HCT116 (cell line): ENCODE results near the gene PIBF1. TPM values are rescaled to one million over a fixed set of nuclear protein-coding genes. Genes with fewer than 3 reads are reported as not detected.

ENCODE experiments used
- ATAC-seq: fragments of 200-7000 bp; cut with Tn5 transposase; 2 replicates; pipeline ENCODE4 v1.9.1; 2020; ENCODE audit warnings: mild to moderate bottlenecking, moderate library complexity
- BruUV-seq: library from RNA; stranded (reverse); fragments of 400-500 nt; replicated peaks from 2 replicates; lab custom pipeline; 2021; lab: Mats Ljungman, UMichigan
- CTCF ChIA-PET: fragments of 300-600 bp; sonication (Branson Sonifier 250); formaldehyde crosslinking; loops from one replicate; lab custom pipeline; 2021; ENCODE audit warnings: antibody characterized with exemption; lab: Charles Lee
- POLR2A ChIA-PET: fragments of 300-600, 350-600 bp; sonication (Branson Sonifier 250); formaldehyde crosslinking; loops from one replicate; lab custom pipeline; 2021; ENCODE audit warnings: antibody characterized with exemption; lab: Charles Lee
- RAD21 ChIA-PET, 2 experiments: fragments of 300-600 bp; sonication (Branson Sonifier 250); formaldehyde crosslinking; loops; one replicate each; lab custom pipeline; 2023; ENCODE audit warnings: low total read pairs in 2 of 2; ENCODE audit not compliant: uncharacterized antibody in 2 of 2, unreplicated experiment in 2 of 2, low non-redundant PET in 1 of 2; lab: Charles Lee
- DNase-seq: peaks from one replicate; pipeline ENCODE4 v3.0.0-alpha.2; 2010; ENCODE audit warnings: low read depth, low spot score
- H2AFZ ChIP-seq: fragments of 200-600 bp; shearing (Covaris generic), sonication (generic); 2 replicates; pipeline ENCODE4 v1.6.1; 2017; ENCODE audit warnings: low read depth, mixed run types, mixed read lengths, antibody characterized with exemption, low read length; ENCODE audit not compliant: poor library complexity, severe bottlenecking
- H3K27ac ChIP-seq: 2 replicates; pipeline ENCODE4 v1.5.1; 2012; ENCODE audit warnings: low read depth, low read length
- H3K27me3 ChIP-seq: fragments of 200-600 bp; sonication (generic); 2 replicates; pipeline ENCODE4 v1.6.1; 2016; ENCODE audit warnings: mixed run types, low read length, mixed read lengths; ENCODE audit not compliant: insufficient read depth
- H3K36me3 ChIP-seq, 2 experiments: fragments of 200-500 bp in 1 of 2; fragments of 200-600 bp in 1 of 2; sonication (Bioruptor generic) in 1 of 2; sonication (generic) in 1 of 2; 2 replicates each; pipeline versions ENCODE4 v1.5.1 to v1.6.1; 2014 to 2016; ENCODE audit warnings: low read length in 2 of 2, inconsistent platforms in 1 of 2, mixed read lengths in 1 of 2, mixed run types in 1 of 2; ENCODE audit not compliant: insufficient read depth in 2 of 2, control insufficient read depth in 1 of 2
- H3K4me1 ChIP-seq, 2 experiments: fragments of 200-600 bp in 1 of 2; sonication (generic) in 1 of 2; 2 replicates each; pipeline versions ENCODE4 v1.5.1 to v1.6.1; 2012 to 2017; ENCODE audit warnings: low read length in 2 of 2, inconsistent platforms in 1 of 2, mild to moderate bottlenecking in 1 of 2, mixed read lengths in 1 of 2, mixed run types in 1 of 2, moderate library complexity in 1 of 2; ENCODE audit not compliant: insufficient read depth in 2 of 2, control insufficient read depth in 1 of 2
- H3K4me2 ChIP-seq: fragments of 200-600 bp; sonication (generic); 2 replicates; pipeline ENCODE4 v1.6.1; 2017; ENCODE audit warnings: mixed run types, low read length, mixed read lengths
- H3K4me3 ChIP-seq, 2 experiments: fragments of 200-600 bp in 1 of 2; sonication (generic) in 1 of 2; replicated peaks in 1 of 2; 2 replicates each; pipeline ENCODE4 v1.5.1; 2011 to 2016; ENCODE audit warnings: low read length in 2 of 2, control low read depth in 1 of 2, low read depth in 1 of 2, mild to moderate bottlenecking in 1 of 2, mixed read lengths in 1 of 2, mixed run types in 1 of 2
- H3K79me2 ChIP-seq: fragments of 200-600 bp; sonication (generic); 2 replicates; pipeline ENCODE4 v1.6.1; 2017; ENCODE audit warnings: mild to moderate bottlenecking, mixed run types, low read length, moderate library complexity, mixed read lengths; ENCODE audit not compliant: insufficient read depth
- H3K9ac ChIP-seq: fragments of 200-600 bp; sonication (generic); 2 replicates; pipeline ENCODE4 v1.6.1; 2016; ENCODE audit warnings: low read length, mixed read lengths
- H3K9me2 ChIP-seq: fragments of 200-600 bp; sonication (generic), shearing (Covaris generic); 2 replicates; pipeline ENCODE4 v1.6.1; 2017; ENCODE audit warnings: mixed run types, mild to moderate bottlenecking, moderate library complexity; ENCODE audit not compliant: insufficient read depth
- H3K9me3 ChIP-seq, 2 experiments: fragments of 200-500 bp in 1 of 2; fragments of 200-600 bp in 1 of 2; sonication (Bioruptor generic) in 1 of 2; sonication (generic) in 1 of 2; 2 replicates each; pipeline ENCODE4 v1.6.1; 2014 to 2017; ENCODE audit warnings: low read length in 2 of 2, mixed read lengths in 2 of 2, inconsistent platforms in 1 of 2, low read depth in 1 of 2, mild to moderate bottlenecking in 1 of 2, mixed run types in 1 of 2, moderate library complexity in 1 of 2; ENCODE audit not compliant: control insufficient read depth in 1 of 2, insufficient read depth in 1 of 2
- H4K20me1 ChIP-seq: fragments of 200-600 bp; sonication (generic), shearing (Covaris generic); 2 replicates; pipeline ENCODE4 v1.6.1; 2017; ENCODE audit warnings: mixed run types, mild to moderate bottlenecking, moderate library complexity; ENCODE audit not compliant: insufficient read depth
- CBX3 ChIP-seq: IDR thresholded peaks from 2 replicates; pipeline ENCODE4 v1.6.1; 2012; ENCODE audit warnings: low read depth
- ELF1 ChIP-seq: IDR thresholded peaks from 2 replicates; pipeline ENCODE4 v1.6.1; 2012; ENCODE audit warnings: low read depth, borderline replicate concordance
- FOSL1 ChIP-seq: IDR thresholded peaks from 2 replicates; pipeline ENCODE4 v1.6.1; 2012; ENCODE audit warnings: low read depth
- JUND ChIP-seq: IDR thresholded peaks from 2 replicates; pipeline ENCODE4 v1.6.1; 2012
- POLR2A ChIP-seq: IDR thresholded peaks from 2 replicates; pipeline ENCODE4 v1.7.0; 2011; ENCODE audit warnings: borderline replicate concordance; ENCODE audit not compliant: insufficient read depth, insufficient read length; ENCODE audit errors: extremely low read depth
- POLR2AphosphoS5 ChIP-seq: IDR thresholded peaks from 2 replicates; pipeline ENCODE4 v1.6.1; 2011; ENCODE audit warnings: mild to moderate bottlenecking, low read depth, low read length, moderate library complexity
- RAD21 ChIP-seq: IDR thresholded peaks from 2 replicates; pipeline ENCODE4 v1.6.1; 2012; ENCODE audit warnings: low read depth, mild to moderate bottlenecking
- SP1 ChIP-seq: IDR thresholded peaks from 2 replicates; pipeline ENCODE4 v1.6.1; 2012; ENCODE audit warnings: low read depth
- TCF7L2 ChIP-seq: IDR thresholded peaks from 2 replicates; pipeline ENCODE4 v1.7.0; 2011; ENCODE audit warnings: borderline replicate concordance, inconsistent platforms; ENCODE audit not compliant: insufficient read depth, insufficient read length; ENCODE audit errors: extremely low read depth
- YY1 ChIP-seq: IDR thresholded peaks from 2 replicates; pipeline ENCODE4 v1.6.1; 2011; ENCODE audit warnings: low read length, low read depth, moderate library complexity, mild to moderate bottlenecking; ENCODE audit not compliant: insufficient replicate concordance; ENCODE audit errors: extremely low read depth
- ZFX ChIP-seq: fragments of 450-650 bp; IDR thresholded peaks from 2 replicates; pipeline ENCODE4 v1.6.1; 2017
- ZNF274 ChIP-seq: fragments of 200-500 bp; sonication (Bioruptor generic); IDR thresholded peaks from 2 replicates; pipeline ENCODE4 v1.6.1; 2014; ENCODE audit warnings: mild to moderate bottlenecking, low read depth, low read length, inconsistent platforms
- intact Hi-C: fragments of 100-400 bp; cut with micrococcal nuclease; formaldehyde crosslinking; loops from 2 replicates; pipeline ENCODE4 v1.10.0; 2022
- total RNA-seq: library from RNA; stranded (reverse); gene quantifications from one replicate; pipeline ENCODE4 v1.2.1, GENCODE V29; 2021; ENCODE audit not compliant: unreplicated experiment
- TF ChIP-seq, protein P1 (sequence below): IDR thresholded peaks from 2 replicates; pipeline ENCODE4 v1.6.1; 2012
- TF ChIP-seq, protein P2 (sequence below): IDR thresholded peaks from 2 replicates; pipeline ENCODE4 v1.6.1; 2012
- TF ChIP-seq, protein P3 (sequence below), 3 experiments: fragments of 200-600 bp in 1 of 3; sonication (generic) in 1 of 3; IDR thresholded peaks in 2 of 3; conservative IDR thresholded peaks in 1 of 3; 2 replicates each; pipeline ENCODE4 v1.5.1; 2012 to 2017; ENCODE audit warnings: low read depth in 2 of 3, low read length in 2 of 3, antibody characterized with exemption in 1 of 3, borderline replicate concordance in 1 of 3, control low read depth in 1 of 3, mild to moderate bottlenecking in 1 of 3, mixed read lengths in 1 of 3, mixed run types in 1 of 3, moderate library complexity in 1 of 3; ENCODE audit not compliant: insufficient read depth in 1 of 3

The PIBF1 gene
- total RNA-seq, 1 experiment from 2014 or later, result 21.1 TPM

DNA sequence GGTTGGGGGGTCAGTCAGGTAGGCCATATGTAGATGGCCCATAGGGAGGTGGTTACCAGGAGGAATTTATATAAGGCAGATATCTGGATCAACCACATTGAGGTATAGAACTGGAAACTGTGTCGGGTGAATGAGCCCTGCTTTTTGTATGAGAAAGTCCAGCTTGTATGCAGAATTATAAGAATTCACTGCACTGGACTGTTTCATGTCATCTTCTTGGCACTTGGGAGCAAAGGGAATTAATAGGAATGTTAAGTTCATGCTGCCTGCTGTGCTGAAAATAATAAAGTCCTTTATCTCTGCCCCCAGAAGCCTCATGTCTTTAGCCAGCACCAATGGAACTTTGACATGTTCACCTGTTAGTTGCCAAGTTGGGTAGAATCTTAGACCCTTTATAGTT, 41.9 kb upstream of the PIBF1 start:
- intact Hi-C loops, result no loop called here
- peaks cover 32 to 38% of the 10 kb centered on the region in 2 experiments for H3K36me3 ChIP-seq
- no TSS peak for BruUV-seq

DNA sequence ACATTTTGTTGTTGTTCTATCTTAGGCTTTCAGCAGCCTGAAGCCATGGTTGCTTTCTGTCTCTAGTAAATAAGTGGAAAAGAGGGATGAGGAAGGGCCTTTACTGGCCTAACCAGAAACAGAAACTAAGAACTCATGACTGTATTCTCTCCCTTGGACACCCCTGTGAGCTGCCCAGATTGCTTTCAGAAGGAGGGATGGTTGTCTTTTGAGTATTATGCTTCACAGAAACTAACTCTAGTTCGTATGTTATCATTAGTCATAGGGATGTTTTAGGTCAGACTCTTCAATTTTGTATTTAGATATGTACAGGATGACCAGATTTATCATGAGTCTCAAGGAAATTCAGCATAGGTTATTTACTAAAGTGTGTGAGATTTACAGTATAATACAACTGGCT, 36.7 kb upstream of the PIBF1 start:
- ChIA-PET RAD21 (no interaction called here), CTCF (no interaction called here), POLR2A (no interaction called here)
- Histone ChIP-seq H3K4me1 (no peaks in the 10 kb centered on the region), H3K4me2 (no peak overlapping the region), H2AFZ (no peak overlapping the region), H3K27ac (no peak overlapping the region), H3K36me3 (peaks cover 38 to 54% of the 10 kb centered on the region in 2 experiments), H3K9me2 (no peaks in the 10 kb centered on the region), H3K27me3 (no peaks in the 10 kb centered on the region), H3K4me3 (no peak overlapping the region), H3K9ac (no peak overlapping the region), H4K20me1 (no peaks in the 10 kb centered on the region; the same call in 1 of the 2 replicates), H3K79me2 (peaks cover 86% of the 10 kb centered on the region), H3K9me3 (no peaks in the 10 kb centered on the region)
- intact Hi-C loops, result no loop called here
- DNase-seq, result no peak
- ATAC-seq, result no peak
- BruUV-seq, result no TSS peak
- TF ChIP-seq POLR2A (no peak), SP1 (no peak), TCF7L2 (no peak), FOSL1 (no peak), JUND (no peak), YY1 (no peak), RAD21 (no peak), CBX3 (no peak), ZNF274 (no peak), ZFX (no peak)
- TF ChIP-seq, protein P1, sequence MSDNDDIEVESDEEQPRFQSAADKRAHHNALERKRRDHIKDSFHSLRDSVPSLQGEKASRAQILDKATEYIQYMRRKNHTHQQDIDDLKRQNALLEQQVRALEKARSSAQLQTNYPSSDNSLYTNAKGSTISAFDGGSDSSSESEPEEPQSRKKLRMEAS, result no peak
- TF ChIP-seq, protein P2, sequence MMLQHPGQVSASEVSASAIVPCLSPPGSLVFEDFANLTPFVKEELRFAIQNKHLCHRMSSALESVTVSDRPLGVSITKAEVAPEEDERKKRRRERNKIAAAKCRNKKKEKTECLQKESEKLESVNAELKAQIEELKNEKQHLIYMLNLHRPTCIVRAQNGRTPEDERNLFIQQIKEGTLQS, result no peak
- TF ChIP-seq, protein P3, sequence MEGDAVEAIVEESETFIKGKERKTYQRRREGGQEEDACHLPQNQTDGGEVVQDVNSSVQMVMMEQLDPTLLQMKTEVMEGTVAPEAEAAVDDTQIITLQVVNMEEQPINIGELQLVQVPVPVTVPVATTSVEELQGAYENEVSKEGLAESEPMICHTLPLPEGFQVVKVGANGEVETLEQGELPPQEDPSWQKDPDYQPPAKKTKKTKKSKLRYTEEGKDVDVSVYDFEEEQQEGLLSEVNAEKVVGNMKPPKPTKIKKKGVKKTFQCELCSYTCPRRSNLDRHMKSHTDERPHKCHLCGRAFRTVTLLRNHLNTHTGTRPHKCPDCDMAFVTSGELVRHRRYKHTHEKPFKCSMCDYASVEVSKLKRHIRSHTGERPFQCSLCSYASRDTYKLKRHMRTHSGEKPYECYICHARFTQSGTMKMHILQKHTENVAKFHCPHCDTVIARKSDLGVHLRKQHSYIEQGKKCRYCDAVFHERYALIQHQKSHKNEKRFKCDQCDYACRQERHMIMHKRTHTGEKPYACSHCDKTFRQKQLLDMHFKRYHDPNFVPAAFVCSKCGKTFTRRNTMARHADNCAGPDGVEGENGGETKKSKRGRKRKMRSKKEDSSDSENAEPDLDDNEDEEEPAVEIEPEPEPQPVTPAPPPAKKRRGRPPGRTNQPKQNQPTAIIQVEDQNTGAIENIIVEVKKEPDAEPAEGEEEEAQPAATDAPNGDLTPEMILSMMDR (IDR thresholded peaks at IDR 0.05 in 2 of 3, conservative IDR thresholded peaks at IDR 0.05 in 1 of 3; ENCODE audit: borderline replicate concordance in 1 of 3, insufficient read depth in 1 of 3, low read depth in 2 of 3, low read length in 2 of 3), result no peak

More for the DNA sequence above, 41.9 kb upstream of the PIBF1 start:
- H3K79me2 ChIP-seq, result peaks cover 93% of the 10 kb centered on the region
- H3K9me2 ChIP-seq, result no peaks in the 10 kb centered on the region
- no peak for ATAC-seq
- H3K4me2 ChIP-seq, result no peak overlapping the region
- no peaks in the 10 kb centered on the region for H4K20me1 ChIP-seq
- no peaks in the 10 kb centered on the region for H3K4me1 ChIP-seq
- no peak for TF ChIP-seq POLR2AphosphoS5
- no peak for TF ChIP-seq ELF1
- TF ChIP-seq, protein P3 (IDR thresholded peaks at IDR 0.05 in 2 of 3, conservative IDR thresholded peaks at IDR 0.05 in 1 of 3; ENCODE audit: borderline replicate concordance in 1 of 3, insufficient read depth in 1 of 3, low read depth in 2 of 3, low read length in 2 of 3), result no peak
- TF ChIP-seq, protein P2, result no peak
- H3K9ac ChIP-seq, result no peak overlapping the region
- H2AFZ ChIP-seq, result no peak overlapping the region
- H3K27ac ChIP-seq, result no peak overlapping the region
- ChIA-PET POLR2A (no interaction called here), CTCF (no interaction called here), RAD21 (no interaction called here)
- no peaks in the 10 kb centered on the region for H3K9me3 ChIP-seq
- DNase-seq, result no peak
- no peaks in the 10 kb centered on the region for H3K27me3 ChIP-seq
- no peak overlapping the region for H3K4me3 ChIP-seq
